Upper lobe of left lung (tissue), 4 donors: ENCODE data around the gene RBM39.

Experiments
- EP300 ChIP-seq, 4 donors: sonication (generic); formaldehyde crosslinking; IDR thresholded peaks; one replicate each; pipeline ENCODE4 v1.5.1; 2017; ENCODE audit warnings: antibody characterized with exemption in 4 of 4, control low read depth in 2 of 4
- TF ChIP-seq, protein P1 (sequence below), 6 experiments: fragments of 450-650 bp in 4 of 6; fragments of 200-600 bp in 2 of 6; sonication (generic) in 2 of 6; IDR thresholded peaks; one replicate each; pipeline ENCODE4 v1.5.1; 2016 to 2019; ENCODE audit warnings: antibody characterized with exemption in 6 of 6

DNA sequence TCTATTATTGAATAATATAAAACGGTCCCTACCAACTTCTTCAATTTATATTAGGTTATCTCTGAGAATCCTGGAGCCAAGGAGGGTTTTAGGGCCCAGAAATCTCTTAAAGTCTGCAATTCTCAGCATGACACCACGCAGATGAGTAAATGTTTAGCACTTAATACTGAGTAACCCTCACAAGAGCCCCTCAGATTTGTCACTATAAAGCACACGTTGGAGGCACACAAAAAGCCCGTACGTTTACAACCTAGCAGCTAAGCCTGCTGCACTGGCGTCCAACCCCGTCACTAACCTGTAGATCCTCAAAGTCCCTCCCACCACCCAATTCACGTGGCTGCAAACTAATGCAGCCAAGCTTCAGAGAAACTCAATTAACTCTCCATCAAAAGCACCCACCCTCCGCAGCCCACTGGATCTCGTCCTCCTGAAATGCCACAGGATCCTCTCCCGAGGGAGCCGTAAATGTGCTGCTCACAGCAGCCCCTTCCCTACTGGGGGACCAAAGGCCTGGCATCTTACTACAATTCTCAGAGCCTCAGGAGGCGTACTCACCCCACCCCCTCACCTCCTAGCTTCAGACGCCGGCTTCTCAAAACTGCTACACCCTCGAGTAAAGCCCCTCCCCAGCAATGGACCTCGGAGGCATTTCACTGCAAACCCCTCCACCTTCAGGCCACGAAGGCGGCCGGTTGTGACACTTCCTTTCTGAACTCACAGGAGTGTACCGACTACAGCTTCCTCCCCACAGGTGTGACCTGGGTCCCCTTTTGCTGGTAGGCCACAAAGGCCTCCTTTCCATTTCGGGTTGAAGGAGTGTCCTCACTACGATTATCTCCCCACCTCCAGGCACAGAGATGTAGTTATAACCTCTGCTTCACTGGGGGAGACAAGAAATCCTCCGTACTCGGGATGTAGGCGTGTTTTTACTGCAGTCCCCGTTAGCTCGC is 78.3 kb downstream of the RBM39 start:
- no peak for TF ChIP-seq EP300 (IDR thresholded peaks at IDR 0.05)
- TF ChIP-seq, protein P1, sequence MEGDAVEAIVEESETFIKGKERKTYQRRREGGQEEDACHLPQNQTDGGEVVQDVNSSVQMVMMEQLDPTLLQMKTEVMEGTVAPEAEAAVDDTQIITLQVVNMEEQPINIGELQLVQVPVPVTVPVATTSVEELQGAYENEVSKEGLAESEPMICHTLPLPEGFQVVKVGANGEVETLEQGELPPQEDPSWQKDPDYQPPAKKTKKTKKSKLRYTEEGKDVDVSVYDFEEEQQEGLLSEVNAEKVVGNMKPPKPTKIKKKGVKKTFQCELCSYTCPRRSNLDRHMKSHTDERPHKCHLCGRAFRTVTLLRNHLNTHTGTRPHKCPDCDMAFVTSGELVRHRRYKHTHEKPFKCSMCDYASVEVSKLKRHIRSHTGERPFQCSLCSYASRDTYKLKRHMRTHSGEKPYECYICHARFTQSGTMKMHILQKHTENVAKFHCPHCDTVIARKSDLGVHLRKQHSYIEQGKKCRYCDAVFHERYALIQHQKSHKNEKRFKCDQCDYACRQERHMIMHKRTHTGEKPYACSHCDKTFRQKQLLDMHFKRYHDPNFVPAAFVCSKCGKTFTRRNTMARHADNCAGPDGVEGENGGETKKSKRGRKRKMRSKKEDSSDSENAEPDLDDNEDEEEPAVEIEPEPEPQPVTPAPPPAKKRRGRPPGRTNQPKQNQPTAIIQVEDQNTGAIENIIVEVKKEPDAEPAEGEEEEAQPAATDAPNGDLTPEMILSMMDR (IDR thresholded peaks at IDR 0.05), result no peak
